Astrocyte of the cerebellum (primary cell): ENCODE data around the gene NTN3.
"Not testable (repeated sequence)": the region's sequence is repeated elsewhere in the genome, so short reads cannot be mapped to it uniquely, and the experiment has no call there.

ENCODE experiments used
- DNase-seq: peaks from one replicate; pipeline ENCODE4 v3.0.0-alpha.2; 2011; ENCODE audit warnings: low read depth
- H3K4me3 ChIP-seq: 2 replicates; pipeline ENCODE4 v1.5.1; 2011; ENCODE audit warnings: mild to moderate bottlenecking, low read depth, low read length, moderate library complexity
- in situ Hi-C: cut with HindIII; loops from 2 replicates; pipeline ENCODE4 v1.10.0; 2017; ENCODE audit warnings: low sequenced_read_pairs
- TF ChIP-seq, protein P1 (sequence below): IDR thresholded peaks from 2 replicates; pipeline ENCODE4 v1.5.1; 2012; ENCODE audit warnings: low read length, low read depth, moderate library complexity, mild to moderate bottlenecking; ENCODE audit errors: missing control alignments

Gene NTN3

GRCh38 chr16:2432801-2433505 is 38.1 kb upstream of the NTN3 start:
- in situ Hi-C loops = no loop called here
- TF ChIP-seq, protein P1, sequence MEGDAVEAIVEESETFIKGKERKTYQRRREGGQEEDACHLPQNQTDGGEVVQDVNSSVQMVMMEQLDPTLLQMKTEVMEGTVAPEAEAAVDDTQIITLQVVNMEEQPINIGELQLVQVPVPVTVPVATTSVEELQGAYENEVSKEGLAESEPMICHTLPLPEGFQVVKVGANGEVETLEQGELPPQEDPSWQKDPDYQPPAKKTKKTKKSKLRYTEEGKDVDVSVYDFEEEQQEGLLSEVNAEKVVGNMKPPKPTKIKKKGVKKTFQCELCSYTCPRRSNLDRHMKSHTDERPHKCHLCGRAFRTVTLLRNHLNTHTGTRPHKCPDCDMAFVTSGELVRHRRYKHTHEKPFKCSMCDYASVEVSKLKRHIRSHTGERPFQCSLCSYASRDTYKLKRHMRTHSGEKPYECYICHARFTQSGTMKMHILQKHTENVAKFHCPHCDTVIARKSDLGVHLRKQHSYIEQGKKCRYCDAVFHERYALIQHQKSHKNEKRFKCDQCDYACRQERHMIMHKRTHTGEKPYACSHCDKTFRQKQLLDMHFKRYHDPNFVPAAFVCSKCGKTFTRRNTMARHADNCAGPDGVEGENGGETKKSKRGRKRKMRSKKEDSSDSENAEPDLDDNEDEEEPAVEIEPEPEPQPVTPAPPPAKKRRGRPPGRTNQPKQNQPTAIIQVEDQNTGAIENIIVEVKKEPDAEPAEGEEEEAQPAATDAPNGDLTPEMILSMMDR = no peak
- no peak for DNase-seq
- no peak overlapping the region for H3K4me3 ChIP-seq

GRCh38 chr16:2435236-2435635 is 35.9 kb upstream of the NTN3 start:
- DNase-seq, H3K4me3 ChIP-seq, in situ Hi-C loops: not testable (repeated sequence)

- no peak overlapping the region for H3K4me3 ChIP-seq
- TF ChIP-seq, protein P1 = no peak
- in situ Hi-C loops = no loop called here
- no peak for DNase-seq
Observed at GRCh38 chr16:2436110-2436509, 35.0 kb upstream of the NTN3 start.

- in situ Hi-C loops = no loop called here
Observed at GRCh38 chr16:2437032-2437790, 33.9 kb upstream of the NTN3 start.

DNA sequence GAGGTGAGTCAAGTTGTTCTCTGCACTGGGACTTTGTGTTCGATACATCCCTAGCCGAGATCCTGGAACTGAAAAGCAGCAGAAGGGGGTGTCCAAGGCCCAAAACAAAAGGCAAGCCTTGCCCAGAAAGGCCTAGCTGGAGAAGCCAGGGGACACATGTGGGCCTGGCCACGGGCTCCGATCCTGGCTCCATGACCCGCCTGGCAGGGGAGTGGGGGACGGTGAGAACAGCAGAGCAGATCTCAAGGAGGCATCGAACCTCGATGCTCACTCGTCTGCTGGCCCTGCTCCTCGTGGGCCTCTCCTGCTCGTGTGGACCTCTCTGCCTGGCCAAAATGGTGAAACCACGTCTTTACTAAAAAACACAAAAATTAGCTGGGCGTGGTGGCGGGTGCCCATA is 33.0 kb upstream of the NTN3 start:
- H3K4me3 ChIP-seq = no peak overlapping the region
- in situ Hi-C loops = no loop called here
- DNase-seq = no peak
- TF ChIP-seq, protein P1 = no peak

More at GRCh38 chr16:2437032-2437790, 33.9 kb upstream of the NTN3 start:
- TF ChIP-seq, protein P1 = no peak
- no peak overlapping the region for H3K4me3 ChIP-seq
- DNase-seq = no peak

- DNase-seq = no peak
- TF ChIP-seq, protein P1 = no peak
- no peak overlapping the region for H3K4me3 ChIP-seq
- in situ Hi-C loops = no loop called here
Observed at GRCh38 chr16:2439598-2439997, 31.5 kb upstream of the NTN3 start.

GRCh38 chr16:2441143-2441804 is 29.8 kb upstream of the NTN3 start:
- DNase-seq, in situ Hi-C loops, H3K4me3 ChIP-seq: not testable (repeated sequence)
